Parathyroid adenoma (tissue), 2 donors: Measurements from ENCODE around the gene MYO9B.

Experiments used
- H2AFZ ChIP-seq: fragments of 300-600 bp; sonication (generic); one replicate; pipeline ENCODE4 v1.7.0; 2017; ENCODE audit warnings: antibody characterized with exemption, mild to moderate bottlenecking
- H3K27ac ChIP-seq: fragments of 300-600 bp; sonication (generic); one replicate; pipeline ENCODE4 v1.7.0; 2017
- H3K27me3 ChIP-seq: fragments of 300-600 bp; sonication (generic); one replicate; pipeline ENCODE4 v1.7.0; 2017; ENCODE audit warnings: low read length; ENCODE audit not compliant: control insufficient read depth, insufficient read depth
- H3K36me3 ChIP-seq: fragments of 300-600 bp; sonication (generic); one replicate; pipeline ENCODE4 v1.7.0; 2017; ENCODE audit warnings: low read length; ENCODE audit not compliant: control insufficient read depth, insufficient read depth
- H3K4me1 ChIP-seq: fragments of 300-600 bp; sonication (generic); one replicate; pipeline ENCODE4 v1.7.0; 2017; ENCODE audit warnings: control low read depth
- H3K4me2 ChIP-seq: fragments of 300-600 bp; sonication (generic); one replicate; pipeline ENCODE4 v1.7.0; 2017; ENCODE audit warnings: low read length
- H3K4me3 ChIP-seq: fragments of 300-600 bp; sonication (generic); one replicate; pipeline ENCODE4 v1.7.0; 2017; ENCODE audit warnings: low read depth, low read length
- H3K79me2 ChIP-seq: fragments of 300-600 bp; sonication (generic); one replicate; pipeline ENCODE4 v1.7.0; 2017; ENCODE audit warnings: control low read depth
- H3K9ac ChIP-seq: fragments of 300-600 bp; sonication (generic); one replicate; pipeline ENCODE4 v1.7.0; 2017; ENCODE audit warnings: mild to moderate bottlenecking
- H3K9me3 ChIP-seq: fragments of 300-600 bp; sonication (generic); one replicate; pipeline ENCODE4 v1.7.0; 2017; ENCODE audit warnings: low read length; ENCODE audit not compliant: control insufficient read depth
- CTCF ChIP-seq: fragments of 300-600 bp; sonication (generic); IDR thresholded peaks from one replicate; pipeline ENCODE4 v1.7.0; 2017; ENCODE audit warnings: antibody characterized with exemption, mild to moderate bottlenecking
- donor health status: primary hyperparathyroidism.

MYO9B gene

GRCh38 chr19:17172624-17173345, 97.2 kb downstream of the MYO9B start:
- Histone ChIP-seq H3K9ac (no peak overlapping the region), H3K4me2 (peak overlapping the region; percentile 55), H2AFZ (peak overlapping the region; percentile 63), H3K4me3 (no peak overlapping the region), H3K36me3 (no peaks in the 10 kb centered on the region), H3K9me3 (no peaks in the 10 kb centered on the region), H3K27ac (no peak overlapping the region), H3K79me2 (no peaks in the 10 kb centered on the region), H3K27me3 (no peaks in the 10 kb centered on the region), H3K4me1 (peaks cover 5% of the 10 kb centered on the region)
- no peak for TF ChIP-seq CTCF

GRCh38 chr19:17178291-17178690, 102.7 kb downstream of the MYO9B start:
- no peaks in the 10 kb centered on the region for H3K79me2 ChIP-seq
- no peak overlapping the region for H3K9ac ChIP-seq
- H3K9me3 ChIP-seq: no peaks in the 10 kb centered on the region
- H3K36me3 ChIP-seq: no peaks in the 10 kb centered on the region
- H3K4me3 ChIP-seq: no peak overlapping the region
- no peak overlapping the region for H3K27ac ChIP-seq
- H3K27me3 ChIP-seq: no peaks in the 10 kb centered on the region
- no peak for TF ChIP-seq CTCF
- no peak overlapping the region for H3K4me2 ChIP-seq
- no peaks in the 10 kb centered on the region for H3K4me1 ChIP-seq
- no peak overlapping the region for H2AFZ ChIP-seq

DNA sequence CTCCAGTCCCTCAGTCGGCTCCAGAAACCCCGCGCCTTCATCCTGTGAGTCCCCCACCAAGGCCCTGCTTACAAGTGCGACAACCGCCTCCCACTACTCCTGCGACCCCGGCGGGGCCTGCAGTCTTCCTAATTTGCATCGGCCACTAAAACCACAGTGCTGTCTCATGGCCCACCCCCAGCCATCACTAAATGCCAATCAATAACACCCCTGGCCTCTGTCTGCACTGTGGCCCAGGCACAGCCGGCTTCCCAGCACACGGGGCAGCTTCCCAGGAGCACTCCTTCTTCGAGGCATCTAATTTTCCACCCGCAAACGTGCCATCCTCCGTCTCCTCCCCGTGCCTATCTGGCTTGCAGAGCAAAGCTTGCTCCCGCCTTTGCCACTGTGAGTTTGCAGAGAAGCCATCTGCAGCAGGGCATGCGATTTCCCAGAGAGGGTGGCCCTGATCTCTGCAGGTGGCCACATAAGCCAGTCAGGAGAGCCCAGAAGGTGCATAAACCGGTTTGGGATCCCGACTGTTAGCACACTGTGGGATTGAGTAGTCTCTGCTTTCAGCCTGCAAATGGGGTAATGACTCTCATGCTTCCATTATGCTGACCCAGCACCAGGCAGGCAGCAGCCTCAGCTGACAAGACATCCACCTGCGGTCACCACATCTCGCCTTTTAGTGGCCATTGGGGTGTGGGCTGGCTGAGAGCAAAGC, 105.6 kb downstream of the MYO9B start:
- H3K27ac ChIP-seq: no peak overlapping the region

DNA sequence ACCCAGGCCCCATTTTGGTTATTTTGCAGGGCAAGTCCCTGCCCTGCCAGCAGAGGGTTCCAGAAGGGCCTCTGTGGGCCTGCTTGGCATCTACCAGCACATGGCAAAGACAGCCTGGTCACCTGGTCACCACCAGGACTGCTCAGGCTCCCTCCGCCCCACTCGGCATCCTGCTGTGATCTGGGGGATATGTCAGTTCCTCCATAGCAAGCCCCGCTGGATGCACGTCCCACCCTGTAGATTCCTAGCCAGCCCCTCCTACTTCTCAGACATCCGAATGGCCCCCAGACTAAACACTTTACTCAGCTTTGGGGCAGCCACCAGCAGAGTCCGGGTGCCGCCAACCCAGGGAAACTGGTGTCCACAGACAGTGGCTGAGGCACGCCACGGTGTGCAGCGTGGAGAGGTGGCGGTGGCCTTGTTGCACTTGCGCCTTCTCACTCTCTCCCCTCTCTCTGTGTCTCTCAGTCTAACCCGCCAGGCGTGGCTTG, 107.7 kb downstream of the MYO9B start:
- H3K4me1 ChIP-seq: no peaks in the 10 kb centered on the region
- H3K9ac ChIP-seq: no peak overlapping the region
- no peaks in the 10 kb centered on the region for H3K79me2 ChIP-seq
- no peak overlapping the region for H3K4me3 ChIP-seq
- H3K27ac ChIP-seq: no peak overlapping the region
- no peaks in the 10 kb centered on the region for H3K9me3 ChIP-seq
- no peak for TF ChIP-seq CTCF
- H3K36me3 ChIP-seq: no peaks in the 10 kb centered on the region
- H2AFZ ChIP-seq: no peak overlapping the region
- H3K4me2 ChIP-seq: no peak overlapping the region
- no peaks in the 10 kb centered on the region for H3K27me3 ChIP-seq

More for the DNA sequence above, 105.6 kb downstream of the MYO9B start:
- Histone ChIP-seq H2AFZ (no peak overlapping the region), H3K4me1 (no peaks in the 10 kb centered on the region), H3K9me3 (no peaks in the 10 kb centered on the region), H3K9ac (no peak overlapping the region), H3K27me3 (no peaks in the 10 kb centered on the region), H3K4me3 (no peak overlapping the region), H3K36me3 (no peaks in the 10 kb centered on the region), H3K4me2 (no peak overlapping the region), H3K79me2 (no peaks in the 10 kb centered on the region)
- no peak for TF ChIP-seq CTCF
